Karpas-422 (cell line): ENCODE data around the gene CFAP126. TPM values are rescaled to one million over a fixed set of nuclear protein-coding genes. Genes with fewer than 3 reads are reported as not detected.
"Not testable (repeated sequence)": the region's sequence is repeated elsewhere in the genome, so short reads cannot be mapped to it uniquely, and the experiment has no call there.

Source experiments
- DNase-seq: peaks from one replicate; pipeline ENCODE4 v3.0.0-alpha.2; 2015
- H2AFZ ChIP-seq: fragments of 200-600 bp; sonication (generic); 2 replicates; pipeline ENCODE4 v1.6.1; 2014; ENCODE audit warnings: antibody characterized with exemption, low read length, mixed read lengths
- H3K27ac ChIP-seq: fragments of 200-600 bp; sonication (generic); 2 replicates; pipeline ENCODE4 v1.5.1; 2014; ENCODE audit warnings: mild to moderate bottlenecking, low read length, moderate library complexity
- H3K27me3 ChIP-seq: fragments of 200-600 bp; sonication (generic); 2 replicates; pipeline ENCODE4 v1.6.1; 2014; ENCODE audit warnings: low read length, mixed read lengths
- H3K36me3 ChIP-seq: fragments of 200-600 bp; sonication (generic); 2 replicates; pipeline ENCODE4 v1.6.1; 2014; ENCODE audit warnings: low read length, mixed read lengths; ENCODE audit not compliant: insufficient read depth
- H3K4me1 ChIP-seq: fragments of 200-600 bp; sonication (generic); 2 replicates; pipeline ENCODE4 v1.6.1; 2014; ENCODE audit warnings: mild to moderate bottlenecking, low read length, mixed read lengths
- H3K4me2 ChIP-seq: fragments of 200-600 bp; sonication (generic); 2 replicates; pipeline ENCODE4 v1.6.1; 2014; ENCODE audit warnings: low read length, low read depth, mild to moderate bottlenecking; ENCODE audit not compliant: poor library complexity, severe bottlenecking
- H3K4me3 ChIP-seq: fragments of 200-600 bp; sonication (generic); 2 replicates; pipeline ENCODE4 v1.5.1; 2014; ENCODE audit warnings: mild to moderate bottlenecking, antibody characterized with exemption, low read length, mixed read lengths
- H3K79me2 ChIP-seq: fragments of 200-600 bp; sonication (generic); 2 replicates; pipeline ENCODE4 v1.6.1; 2014; ENCODE audit warnings: mild to moderate bottlenecking, low read length, mixed read lengths
- H3K9ac ChIP-seq: fragments of 200-600 bp; sonication (generic); 2 replicates; pipeline ENCODE4 v1.6.0; 2014; ENCODE audit warnings: low read length
- H3K9me2 ChIP-seq: fragments of 200-600 bp; sonication (generic), shearing (Covaris generic); replicated peaks from 2 replicates; pipeline ENCODE4 v1.6.0; 2014; ENCODE audit warnings: mild to moderate bottlenecking, low read length, moderate library complexity; ENCODE audit not compliant: insufficient read depth
- H3K9me3 ChIP-seq: fragments of 300-700, 200-600 bp; sonication (generic); 2 replicates; pipeline ENCODE4 v1.6.1; 2014; ENCODE audit warnings: low read length, mixed read lengths
- H4K20me1 ChIP-seq: fragments of 200-600 bp; sonication (generic); 2 replicates; pipeline ENCODE4 v1.6.1; 2014; ENCODE audit warnings: mild to moderate bottlenecking, antibody characterized with exemption, low read length, low read depth; ENCODE audit not compliant: insufficient read depth
- total RNA-seq: library from RNA; depleted of rRNA; stranded (reverse); fragments of >200 nt; shearing (Covaris generic); gene quantifications from 2 replicates; pipeline ENCODE4 v1.2.3, GENCODE V29; 2014; ENCODE audit warnings: low replicate concordance

The CFAP126 gene
- total RNA-seq, 1 experiment from 2014 or later = not detected

DNA sequence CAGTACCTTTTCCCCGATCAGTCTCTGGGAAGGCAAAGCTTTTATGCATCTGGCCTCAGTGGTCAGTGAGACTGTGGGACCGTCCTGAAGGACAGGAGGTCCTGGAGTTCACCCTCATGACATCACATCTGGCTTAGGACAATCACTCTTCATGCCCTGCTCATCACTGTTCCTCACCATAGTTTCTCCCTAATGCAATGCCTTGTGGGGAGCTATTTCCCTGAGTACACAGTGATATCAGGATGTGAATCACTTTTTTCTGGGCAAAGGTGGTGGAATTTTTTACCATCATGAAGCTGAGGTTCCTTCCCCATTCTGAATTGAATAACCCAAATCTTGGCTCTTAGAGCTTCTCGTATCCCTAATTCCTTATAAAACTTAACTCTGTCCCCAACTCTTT, 34.8 kb upstream of the CFAP126 start:
- peaks cover 12% of the 10 kb centered on the region for H3K4me1 ChIP-seq
- no peak overlapping the region for H3K4me3 ChIP-seq
- no peaks in the 10 kb centered on the region for H3K9me2 ChIP-seq
- no peak overlapping the region for H3K9ac ChIP-seq
- H3K27ac ChIP-seq = no peak overlapping the region
- no peaks in the 10 kb centered on the region for H3K36me3 ChIP-seq
- no peaks in the 10 kb centered on the region for H3K9me3 ChIP-seq
- no peaks in the 10 kb centered on the region for H3K27me3 ChIP-seq
- no peaks in the 10 kb centered on the region for H4K20me1 ChIP-seq
- no peak overlapping the region for H3K4me2 ChIP-seq
- no peak overlapping the region for H2AFZ ChIP-seq
- no peak for DNase-seq
- no peaks in the 10 kb centered on the region for H3K79me2 ChIP-seq

- H4K20me1 ChIP-seq = no peaks in the 10 kb centered on the region
- H3K79me2 ChIP-seq = no peaks in the 10 kb centered on the region
- H3K36me3 ChIP-seq = no peaks in the 10 kb centered on the region
- peak overlapping the region; percentile 87 for H3K27ac ChIP-seq
- DNase-seq = peak; percentile 96
- peaks cover 12% of the 10 kb centered on the region for H3K4me1 ChIP-seq
- H3K9ac ChIP-seq = peak overlapping the region; percentile 78
- no peaks in the 10 kb centered on the region for H3K9me3 ChIP-seq
- no peaks in the 10 kb centered on the region for H3K27me3 ChIP-seq
- H3K4me2 ChIP-seq = peak overlapping the region; percentile 72
- H3K9me2 ChIP-seq = no peaks in the 10 kb centered on the region
- H3K4me3 ChIP-seq = peak overlapping the region; percentile 72
- H2AFZ ChIP-seq = peak overlapping the region; percentile 86
These were observed 31.8 kb upstream of the CFAP126 start for GRCh38 chr1:161399257-161399998.

GRCh38 chr1:161398900-161399256, 31.2 kb upstream of the CFAP126 start:
- Histone ChIP-seq H3K9me2 (no peaks in the 10 kb centered on the region), H3K4me1 (peaks cover 12% of the 10 kb centered on the region), H2AFZ (peak overlapping the region; percentile 86), H3K4me2 (peak overlapping the region; percentile 72), H3K79me2 (no peaks in the 10 kb centered on the region), H3K9me3 (no peaks in the 10 kb centered on the region), H3K27me3 (no peaks in the 10 kb centered on the region), H3K9ac (peak overlapping the region; percentile 78), H4K20me1 (no peaks in the 10 kb centered on the region), H3K36me3 (no peaks in the 10 kb centered on the region), H3K27ac (peak overlapping the region; percentile 87), H3K4me3 (peak overlapping the region; percentile 72)
- no peak for DNase-seq

DNA sequence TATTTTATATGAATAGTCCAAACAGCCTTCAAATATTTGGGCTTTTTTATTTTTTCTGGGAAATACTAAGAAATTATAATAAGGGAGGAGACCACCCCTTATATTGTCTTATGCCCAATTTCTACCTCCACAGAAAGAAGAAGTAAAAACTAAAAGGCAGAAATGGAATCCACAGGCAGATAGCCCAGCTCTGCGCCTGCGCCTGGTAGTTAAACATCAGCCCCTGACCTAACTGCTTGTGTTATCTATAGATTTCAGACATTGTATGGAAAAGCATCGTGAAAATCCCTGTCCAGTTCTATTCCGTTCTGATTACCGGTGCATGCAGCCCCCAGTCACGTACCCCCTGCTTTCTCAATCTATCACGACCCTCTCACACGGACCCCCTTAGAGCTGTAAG, 29.4 kb upstream of the CFAP126 start:
- not testable (repeated sequence) for H3K4me3 ChIP-seq, H3K4me2 ChIP-seq, H4K20me1 ChIP-seq, H3K27me3 ChIP-seq, H3K27ac ChIP-seq, DNase-seq, H3K9me3 ChIP-seq, H3K9me2 ChIP-seq, H3K79me2 ChIP-seq, H3K9ac ChIP-seq, H2AFZ ChIP-seq, H3K36me3 ChIP-seq
- peaks cover 12% of the 10 kb centered on the region for H3K4me1 ChIP-seq

DNA sequence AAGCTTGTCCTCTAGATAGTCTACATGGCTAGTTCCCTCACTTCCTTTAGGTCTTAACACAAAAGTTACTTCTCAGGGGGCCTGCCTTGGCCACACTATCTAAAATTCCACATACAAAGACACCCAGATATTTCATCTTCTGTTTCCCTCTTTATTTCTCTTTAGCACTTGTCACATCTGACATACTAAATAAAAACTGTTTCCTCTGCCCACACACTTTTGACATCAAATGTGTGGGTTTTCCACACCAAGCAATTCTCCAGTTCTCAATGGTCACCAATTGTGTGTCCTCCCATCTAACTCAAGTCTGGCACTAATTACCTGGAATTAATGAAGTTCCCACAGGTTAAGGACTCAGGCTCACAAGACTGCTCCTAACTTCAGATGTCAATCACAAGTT, 25.5 kb upstream of the CFAP126 start:
- H3K36me3 ChIP-seq = no peaks in the 10 kb centered on the region

DNA sequence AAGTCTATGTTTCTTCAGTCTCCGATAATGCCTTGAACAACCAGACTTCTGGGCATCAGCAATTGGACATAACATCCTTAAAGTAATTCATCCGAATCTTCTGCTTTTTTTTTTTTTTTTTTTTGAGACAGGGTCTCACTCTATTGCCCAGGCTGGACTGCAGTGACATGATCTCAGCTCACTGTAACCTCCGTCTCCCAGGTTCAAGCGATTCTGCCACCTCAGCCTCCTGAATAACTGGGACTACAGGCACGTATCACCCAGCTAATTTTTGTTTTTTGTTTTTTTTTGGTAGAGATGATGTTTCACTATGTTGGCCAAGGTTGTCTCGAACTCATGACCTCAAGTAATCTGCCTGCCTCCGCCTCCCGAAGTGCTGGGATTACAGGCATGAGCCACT, 23.9 kb upstream of the CFAP126 start:
- no peak overlapping the region for H3K27ac ChIP-seq
- no peaks in the 10 kb centered on the region for H3K36me3 ChIP-seq
- no peak overlapping the region for H3K4me2 ChIP-seq
- H3K9me3 ChIP-seq = no peaks in the 10 kb centered on the region
- H2AFZ ChIP-seq = no peak overlapping the region
- H3K9ac ChIP-seq = no peak overlapping the region
- DNase-seq = no peak
- H3K27me3 ChIP-seq = no peaks in the 10 kb centered on the region
- peaks cover 15% of the 10 kb centered on the region for H3K4me1 ChIP-seq
- H3K4me3 ChIP-seq = no peak overlapping the region
- no peaks in the 10 kb centered on the region for H3K9me2 ChIP-seq
- H3K79me2 ChIP-seq = no peaks in the 10 kb centered on the region
- no peaks in the 10 kb centered on the region for H4K20me1 ChIP-seq

More for the DNA sequence above, 25.5 kb upstream of the CFAP126 start:
- no peaks in the 10 kb centered on the region for H4K20me1 ChIP-seq
- H3K27ac ChIP-seq = no peak overlapping the region
- H2AFZ ChIP-seq = no peak overlapping the region
- no peaks in the 10 kb centered on the region for H3K79me2 ChIP-seq
- H3K9me3 ChIP-seq = no peaks in the 10 kb centered on the region
- H3K27me3 ChIP-seq = no peaks in the 10 kb centered on the region
- H3K9ac ChIP-seq = no peak overlapping the region
- H3K4me2 ChIP-seq = no peak overlapping the region
- no peaks in the 10 kb centered on the region for H3K9me2 ChIP-seq
- H3K4me1 ChIP-seq = peaks cover 15% of the 10 kb centered on the region
- DNase-seq = no peak
- H3K4me3 ChIP-seq = no peak overlapping the region

- peaks cover 15% of the 10 kb centered on the region for H3K4me1 ChIP-seq
- H3K27me3 ChIP-seq, H2AFZ ChIP-seq, H4K20me1 ChIP-seq, DNase-seq, H3K9me2 ChIP-seq, H3K79me2 ChIP-seq, H3K27ac ChIP-seq, H3K36me3 ChIP-seq, H3K9me3 ChIP-seq: not testable (repeated sequence)
- H3K4me2 ChIP-seq = peak overlapping the region; percentile 94
- H3K9ac ChIP-seq = peak overlapping the region; percentile 90
- peak overlapping the region; percentile 92; the same call in 1 of the 2 replicates for H3K4me3 ChIP-seq
These were observed 23.5 kb upstream of the CFAP126 start for GRCh38 chr1:161391136-161391535.

DNA sequence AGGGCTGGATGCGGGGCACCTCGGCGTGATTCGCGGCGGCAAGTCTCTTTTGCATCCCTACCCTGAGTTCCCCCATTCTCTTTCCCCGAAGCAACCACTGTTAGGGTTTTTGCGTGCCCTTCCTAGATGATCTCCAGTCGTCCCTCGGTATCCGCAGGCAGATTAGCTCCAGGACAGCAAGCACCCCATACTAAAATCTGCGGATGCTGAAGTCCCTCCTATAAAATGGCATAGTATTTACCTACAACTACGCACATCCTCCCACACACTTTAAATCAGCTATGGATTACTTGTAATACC, 22.8 kb upstream of the CFAP126 start:
- Histone ChIP-seq H3K4me2 (peak overlapping the region; percentile 94), H3K36me3 (no peaks in the 10 kb centered on the region), H3K4me3 (peak overlapping the region; percentile 92), H4K20me1 (no peaks in the 10 kb centered on the region), H3K79me2 (no peaks in the 10 kb centered on the region), H3K9ac (peak overlapping the region; percentile 90), H3K9me2 (no peaks in the 10 kb centered on the region), H3K27ac (no peak overlapping the region), H3K27me3 (no peaks in the 10 kb centered on the region), H2AFZ (peak overlapping the region; percentile 96; the same call in 1 of the 2 replicates), H3K9me3 (no peaks in the 10 kb centered on the region), H3K4me1 (peaks cover 15% of the 10 kb centered on the region)
- DNase-seq = no peak
